BJ (cell line): ENCODE measurements around the gene WFS1. TPM values are rescaled to one million over a fixed set of nuclear protein-coding genes. Genes with fewer than 3 reads are reported as not detected.

Source experiments
- CTCF ChIA-PET: fragments of 350-600 bp; formaldehyde crosslinking; extraction: SDS; loops from one replicate; lab custom pipeline; 2021; ENCODE audit warnings: antibody characterized with exemption, inconsistent platforms; lab: Yijun Ruan, JAX
- POLR2A ChIA-PET: fragments of 300-600 bp; sonication (Branson Sonifier 250); formaldehyde crosslinking; extraction: SDS; loops from one replicate; lab custom pipeline; 2021; ENCODE audit warnings: antibody characterized with exemption; lab: Charles Lee
- DNase-seq: peaks from one replicate; pipeline ENCODE4 v3.0.0-alpha.2; 2011; ENCODE audit warnings: low read depth
- H3K27me3 ChIP-seq: 2 replicates; pipeline ENCODE4 v1.6.0; 2011; ENCODE audit warnings: low read length; ENCODE audit not compliant: control insufficient read depth, insufficient read depth
- H3K36me3 ChIP-seq: 2 replicates; pipeline ENCODE4 v1.5.1; 2011; ENCODE audit warnings: low read length; ENCODE audit not compliant: control insufficient read depth, insufficient read depth
- H3K4me3 ChIP-seq: 2 replicates; pipeline ENCODE4 v1.5.1; 2011; ENCODE audit warnings: low read depth, mild to moderate bottlenecking, control low read depth, low read length
- polyA plus RNA-seq: library from polyadenylated mRNA; depleted of rRNA; stranded (reverse); fragments of >200 nt; gene quantifications from 2 replicates; pipeline ENCODE4 v1.2.3, GENCODE V29; 2011
- TF ChIP-seq, protein P1 (sequence below): IDR thresholded peaks from 2 replicates; pipeline ENCODE4 v1.5.1; 2011; ENCODE audit warnings: low read depth, mild to moderate bottlenecking, control low read depth, inconsistent platforms, low read length, moderate library complexity; ENCODE audit not compliant: insufficient read depth

The WFS1 gene
- polyA plus RNA-seq, 1 experiment: 66.4 TPM

DNA sequence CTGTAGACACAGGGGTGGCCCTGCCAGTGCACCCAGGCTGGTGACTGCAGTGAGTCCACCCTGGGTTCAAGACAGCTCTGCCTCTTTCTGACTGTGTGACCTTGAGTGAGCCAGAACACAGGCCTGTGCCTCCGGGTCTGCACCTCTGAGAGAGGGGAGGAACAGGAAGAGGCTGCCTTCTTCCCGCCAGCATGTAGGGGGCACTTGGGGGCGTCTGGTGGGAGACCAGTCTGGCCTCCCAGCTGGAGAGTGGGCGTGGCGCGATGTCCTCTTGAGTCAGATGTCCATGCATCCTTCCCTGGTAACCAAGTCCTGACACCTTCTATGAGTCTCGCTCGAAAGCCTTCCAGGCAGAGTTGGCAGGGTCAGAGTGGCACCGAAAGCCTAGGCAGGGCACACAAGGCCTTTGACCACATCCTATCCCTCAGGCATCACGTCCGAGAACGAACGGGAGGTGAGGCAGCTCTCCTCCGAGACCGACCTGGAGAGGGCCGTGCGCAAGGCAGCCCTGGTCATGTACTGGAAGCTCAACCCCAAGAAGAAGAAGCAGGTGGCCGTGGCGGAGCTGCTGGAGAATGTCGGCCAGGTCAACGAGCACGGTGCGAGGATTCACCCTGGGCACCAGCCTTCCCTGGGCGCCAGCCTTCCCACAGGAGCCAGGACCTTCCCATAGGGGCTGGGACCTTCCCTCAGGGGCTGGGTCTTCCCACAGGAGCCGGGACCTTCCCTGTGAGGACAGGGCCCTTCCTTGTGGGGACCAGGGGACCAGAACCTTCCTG lies 21.3 kb downstream of the WFS1 start:
- TF ChIP-seq, protein P1, sequence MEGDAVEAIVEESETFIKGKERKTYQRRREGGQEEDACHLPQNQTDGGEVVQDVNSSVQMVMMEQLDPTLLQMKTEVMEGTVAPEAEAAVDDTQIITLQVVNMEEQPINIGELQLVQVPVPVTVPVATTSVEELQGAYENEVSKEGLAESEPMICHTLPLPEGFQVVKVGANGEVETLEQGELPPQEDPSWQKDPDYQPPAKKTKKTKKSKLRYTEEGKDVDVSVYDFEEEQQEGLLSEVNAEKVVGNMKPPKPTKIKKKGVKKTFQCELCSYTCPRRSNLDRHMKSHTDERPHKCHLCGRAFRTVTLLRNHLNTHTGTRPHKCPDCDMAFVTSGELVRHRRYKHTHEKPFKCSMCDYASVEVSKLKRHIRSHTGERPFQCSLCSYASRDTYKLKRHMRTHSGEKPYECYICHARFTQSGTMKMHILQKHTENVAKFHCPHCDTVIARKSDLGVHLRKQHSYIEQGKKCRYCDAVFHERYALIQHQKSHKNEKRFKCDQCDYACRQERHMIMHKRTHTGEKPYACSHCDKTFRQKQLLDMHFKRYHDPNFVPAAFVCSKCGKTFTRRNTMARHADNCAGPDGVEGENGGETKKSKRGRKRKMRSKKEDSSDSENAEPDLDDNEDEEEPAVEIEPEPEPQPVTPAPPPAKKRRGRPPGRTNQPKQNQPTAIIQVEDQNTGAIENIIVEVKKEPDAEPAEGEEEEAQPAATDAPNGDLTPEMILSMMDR: no peak
- ChIA-PET POLR2A (no interaction called here), CTCF (interaction anchor here (0.6 kb wide), 1 partner anchor 42 kb away, joined by 5 read pairs; no protein-coding TSS in a partner anchor)
- no peaks in the 10 kb centered on the region for H3K27me3 ChIP-seq
- no peak overlapping the region for H3K4me3 ChIP-seq
- peaks cover 24% of the 10 kb centered on the region for H3K36me3 ChIP-seq
- DNase-seq: no peak

DNA sequence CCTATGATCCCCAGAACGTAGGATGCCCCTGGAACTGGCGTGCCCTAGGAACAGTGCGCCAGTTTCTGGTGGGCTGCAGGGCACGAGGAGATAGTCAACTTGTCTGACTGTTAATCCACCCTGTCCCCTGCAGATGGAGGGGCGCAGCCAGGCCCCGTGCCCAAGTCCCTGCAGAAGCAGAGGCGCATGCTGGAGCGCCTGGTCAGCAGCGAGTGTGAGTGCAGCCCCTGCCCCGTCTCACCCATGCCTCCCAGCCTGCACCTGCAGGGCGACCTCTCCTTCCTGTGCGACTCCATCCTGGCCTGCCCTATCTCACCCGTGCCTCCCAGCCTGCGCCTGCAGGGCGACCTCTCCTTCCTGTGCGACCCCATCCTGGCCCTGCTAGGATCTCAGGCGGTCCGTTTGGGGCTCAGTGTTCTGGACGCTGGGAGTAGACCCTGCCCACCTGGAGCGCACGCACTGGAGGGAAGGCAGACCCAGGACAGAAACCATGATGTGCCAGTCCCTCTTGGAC lies 22.2 kb downstream of the WFS1 start:
- CTCF ChIA-PET: interaction anchor here (0.6 kb wide), 1 partner anchor 41 kb away, joined by 5 read pairs; no protein-coding TSS in a partner anchor
- no peaks in the 10 kb centered on the region for H3K27me3 ChIP-seq
- H3K4me3 ChIP-seq: no peak overlapping the region
- peaks cover 28% of the 10 kb centered on the region for H3K36me3 ChIP-seq
- POLR2A ChIA-PET: no interaction called here
- TF ChIP-seq, protein P1: no peak
- DNase-seq: no peak

DNA sequence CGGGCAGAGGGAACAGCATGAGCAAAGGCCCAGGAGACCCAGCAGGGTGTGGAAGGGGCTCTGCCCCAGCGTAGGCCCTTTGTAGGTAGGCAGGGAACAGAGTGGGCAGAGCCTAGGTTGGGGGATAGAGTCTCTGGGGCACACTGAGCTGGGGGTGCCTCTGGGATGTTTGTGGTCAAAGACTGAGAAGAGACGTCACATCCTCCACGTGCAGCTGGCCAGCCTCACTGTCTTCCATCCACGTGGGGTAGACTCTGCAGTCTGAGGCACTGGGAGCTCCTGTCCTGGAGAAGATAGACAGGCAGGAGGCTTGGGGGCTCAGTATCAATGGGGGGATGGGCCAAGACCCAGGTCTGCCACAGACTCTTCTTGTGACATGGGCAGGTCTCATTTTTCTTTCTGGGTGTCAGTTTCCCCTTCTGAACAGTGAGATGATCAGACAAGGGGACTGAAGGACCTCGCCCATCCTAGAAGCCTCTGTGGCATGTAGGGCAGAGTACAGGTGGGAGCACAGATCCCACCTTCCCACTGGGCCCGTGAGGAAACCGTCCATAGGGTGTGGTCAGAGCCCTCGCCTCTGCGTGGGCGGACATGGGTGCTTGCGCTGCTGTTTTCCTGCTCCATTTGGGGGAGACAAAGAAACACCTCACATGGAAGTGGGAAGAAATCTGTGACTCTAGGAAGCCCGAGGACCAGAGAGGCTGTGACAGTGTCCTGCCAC lies 22.9 kb downstream of the WFS1 start:
- no peak for DNase-seq
- TF ChIP-seq, protein P1: no peak
- H3K36me3 ChIP-seq: peaks cover 24% of the 10 kb centered on the region
- CTCF ChIA-PET: no interaction called here
- no peak overlapping the region for H3K4me3 ChIP-seq
- POLR2A ChIA-PET: no interaction called here
- no peaks in the 10 kb centered on the region for H3K27me3 ChIP-seq

DNA sequence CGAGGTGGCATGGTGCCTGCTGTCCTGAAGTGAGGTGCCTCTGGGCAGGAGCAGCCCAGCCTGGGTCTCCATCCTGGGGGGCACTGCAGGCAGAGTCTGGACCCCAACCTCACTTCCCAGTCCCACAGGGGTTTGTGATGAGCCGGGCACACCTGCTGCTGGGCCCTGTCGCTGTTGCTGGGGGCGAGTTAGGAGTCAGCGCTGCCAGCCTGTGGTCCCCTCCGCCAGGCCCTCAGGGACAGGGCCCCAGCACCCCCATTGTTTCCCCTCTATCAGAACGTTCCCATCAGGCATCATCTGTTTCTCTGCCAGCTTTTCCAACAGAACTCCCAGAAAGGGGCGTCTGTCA lies 23.4 kb downstream of the WFS1 start:
- no peak overlapping the region for H3K4me3 ChIP-seq
- no peaks in the 10 kb centered on the region for H3K27me3 ChIP-seq
- CTCF ChIA-PET: no interaction called here
- TF ChIP-seq, protein P1: no peak
- no peak for DNase-seq
- H3K36me3 ChIP-seq: peaks cover 23% of the 10 kb centered on the region
- POLR2A ChIA-PET: no interaction called here

DNA sequence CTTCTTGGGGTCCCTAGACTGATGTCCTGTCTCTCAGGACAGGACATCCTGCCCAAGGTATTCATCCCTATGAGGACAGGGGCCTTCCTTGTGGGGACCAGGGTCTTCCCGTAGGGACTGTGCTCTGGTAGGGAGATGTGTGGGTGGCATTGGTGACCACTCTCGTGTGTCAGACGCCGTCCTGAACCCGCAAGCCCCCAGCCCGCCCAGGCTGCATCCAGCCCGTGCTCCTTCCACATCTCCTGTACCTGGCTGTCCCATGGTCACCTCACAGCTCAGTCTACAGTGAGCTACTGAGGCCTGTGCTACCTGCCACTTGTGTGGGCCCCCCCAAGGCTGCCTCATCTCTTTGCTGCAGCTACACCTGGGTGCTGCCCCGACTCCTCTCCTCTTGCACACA lies 24.0 kb downstream of the WFS1 start:
- TF ChIP-seq, protein P1: no peak
- CTCF ChIA-PET: no interaction called here

More for the DNA sequence above, 24.0 kb downstream of the WFS1 start:
- peaks cover 23% of the 10 kb centered on the region for H3K36me3 ChIP-seq
- no peaks in the 10 kb centered on the region for H3K27me3 ChIP-seq
- DNase-seq: no peak
- POLR2A ChIA-PET: no interaction called here
- H3K4me3 ChIP-seq: no peak overlapping the region
